H1 (cell line): ENCODE data around the gene PPFIBP2.

Experiments used
- EZH2 ChIP-seq: fragments of 200-600 bp; sonication (generic); IDR thresholded peaks from 2 replicates; pipeline ENCODE4 v1.7.1; 2012; ENCODE audit warnings: low read depth, mild to moderate bottlenecking, moderate library complexity, low read length, inconsistent platforms; ENCODE audit not compliant: severe bottlenecking
- JUN ChIP-seq: IDR thresholded peaks from 2 replicates; pipeline ENCODE4 v1.6.1; 2011; ENCODE audit warnings: low read depth, mild to moderate bottlenecking, improper control_type of control experiment, low read length
- POLR2A ChIP-seq, 2 experiments: IDR thresholded peaks; 1 replicate in 1 of 2; 2 replicates in 1 of 2; pipeline ENCODE4 v1.6.1; 2011; ENCODE audit warnings: low read depth in 2 of 2, low read length in 2 of 2, mild to moderate bottlenecking in 2 of 2; ENCODE audit errors: control extremely low read depth in 1 of 2
- RAD21 ChIP-seq, 2 experiments: IDR thresholded peaks in 1 of 2; conservative IDR thresholded peaks in 1 of 2; 2 replicates each; pipeline ENCODE4 v1.6.1; 2011; ENCODE audit warnings: low read depth in 2 of 2, low read length in 2 of 2, improper control_type of control experiment in 1 of 2, inconsistent platforms in 1 of 2, mild to moderate bottlenecking in 1 of 2, moderate library complexity in 1 of 2
- RNF2 ChIP-seq: fragments of 200-900, 300-1000 bp; sonication (generic); IDR thresholded peaks from 2 replicates; pipeline ENCODE4 v1.7.1; 2016; ENCODE audit warnings: borderline replicate concordance, low read depth, mild to moderate bottlenecking, antibody characterized with exemption, low read length; ENCODE audit not compliant: poor library complexity, severe bottlenecking; ENCODE audit errors: missing control alignments
- SUZ12 ChIP-seq: fragments of 200-600 bp; sonication (generic); IDR thresholded peaks from 2 replicates; pipeline ENCODE4 v1.6.1; 2012; ENCODE audit warnings: mild to moderate bottlenecking, inconsistent platforms, low read length, moderate library complexity, mixed read lengths
- TAF1 ChIP-seq: IDR thresholded peaks from 2 replicates; pipeline ENCODE4 v1.6.1; 2011; ENCODE audit warnings: mild to moderate bottlenecking, low read depth, low read length
- TEAD4 ChIP-seq: IDR thresholded peaks from 2 replicates; pipeline ENCODE4 v1.6.1; 2012; ENCODE audit warnings: low read depth, low read length, inconsistent platforms, mixed read lengths
- TF ChIP-seq, protein P1 (sequence below): IDR thresholded peaks from 2 replicates; pipeline ENCODE4 v1.6.1; 2011; ENCODE audit warnings: low read length, improper control_type of control experiment
- TF ChIP-seq, protein P2 (sequence below), 3 experiments: IDR thresholded peaks; 1 replicate in 2 of 3; 2 replicates in 1 of 3; pipeline versions ENCODE4 v1.5.1 to v1.6.1; 2011; ENCODE audit warnings: low read length in 3 of 3, mild to moderate bottlenecking in 3 of 3, inconsistent platforms in 2 of 3, low read depth in 1 of 3, moderate library complexity in 1 of 3; ENCODE audit not compliant: insufficient read depth in 1 of 3; ENCODE audit errors: control extremely low read depth in 1 of 3
- TF ChIP-seq, protein P3 (sequence below): IDR thresholded peaks from 2 replicates; pipeline ENCODE4 v1.6.1; 2012; ENCODE audit warnings: inconsistent platforms

DNA sequence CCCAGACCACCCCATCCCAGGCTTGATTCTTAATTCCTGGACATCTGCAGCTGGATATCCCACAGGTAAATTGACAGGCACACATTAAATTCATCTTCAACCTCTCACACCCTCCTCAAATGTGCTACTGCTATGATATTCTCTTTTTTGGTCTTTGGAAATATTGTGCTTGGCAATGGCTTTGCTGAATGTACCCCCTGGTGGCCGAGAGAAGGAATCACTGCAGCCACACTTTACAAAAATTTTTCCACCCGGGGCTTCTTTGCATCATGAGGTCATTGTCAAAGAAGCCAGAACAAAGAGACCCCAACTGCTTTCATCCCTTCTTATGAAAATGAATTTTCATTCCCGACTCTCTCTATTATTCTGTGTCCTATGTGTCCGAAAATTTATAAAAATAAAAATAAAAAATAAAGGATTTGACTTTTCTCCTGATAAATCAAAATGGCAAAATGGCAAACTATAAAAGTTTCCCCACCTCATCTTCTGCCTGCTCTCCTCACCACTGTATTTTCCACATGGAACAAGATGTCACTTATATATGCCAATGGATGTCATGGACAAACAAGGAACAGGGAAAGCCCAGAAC is 174.5 kb downstream of the PPFIBP2 start:
- TF ChIP-seq POLR2A (IDR thresholded peaks at IDR 0.05; ENCODE audit: control extremely low read depth in 1 of 2, low read depth in 2 of 2, low read length in 2 of 2) (no peak), JUN (no peak), EZH2 (no peak), RAD21 (IDR thresholded peaks at IDR 0.05 in 1 of 2, conservative IDR thresholded peaks at IDR 0.05 in 1 of 2; ENCODE audit: low read depth in 2 of 2, low read length in 2 of 2) (peak; percentile 61 to 67), TEAD4 (no peak), SUZ12 (no peak), TAF1 (no peak), RNF2 (no peak)
- TF ChIP-seq, protein P1, sequence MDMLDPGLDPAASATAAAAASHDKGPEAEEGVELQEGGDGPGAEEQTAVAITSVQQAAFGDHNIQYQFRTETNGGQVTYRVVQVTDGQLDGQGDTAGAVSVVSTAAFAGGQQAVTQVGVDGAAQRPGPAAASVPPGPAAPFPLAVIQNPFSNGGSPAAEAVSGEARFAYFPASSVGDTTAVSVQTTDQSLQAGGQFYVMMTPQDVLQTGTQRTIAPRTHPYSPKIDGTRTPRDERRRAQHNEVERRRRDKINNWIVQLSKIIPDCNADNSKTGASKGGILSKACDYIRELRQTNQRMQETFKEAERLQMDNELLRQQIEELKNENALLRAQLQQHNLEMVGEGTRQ, result no peak
- TF ChIP-seq, protein P2, sequence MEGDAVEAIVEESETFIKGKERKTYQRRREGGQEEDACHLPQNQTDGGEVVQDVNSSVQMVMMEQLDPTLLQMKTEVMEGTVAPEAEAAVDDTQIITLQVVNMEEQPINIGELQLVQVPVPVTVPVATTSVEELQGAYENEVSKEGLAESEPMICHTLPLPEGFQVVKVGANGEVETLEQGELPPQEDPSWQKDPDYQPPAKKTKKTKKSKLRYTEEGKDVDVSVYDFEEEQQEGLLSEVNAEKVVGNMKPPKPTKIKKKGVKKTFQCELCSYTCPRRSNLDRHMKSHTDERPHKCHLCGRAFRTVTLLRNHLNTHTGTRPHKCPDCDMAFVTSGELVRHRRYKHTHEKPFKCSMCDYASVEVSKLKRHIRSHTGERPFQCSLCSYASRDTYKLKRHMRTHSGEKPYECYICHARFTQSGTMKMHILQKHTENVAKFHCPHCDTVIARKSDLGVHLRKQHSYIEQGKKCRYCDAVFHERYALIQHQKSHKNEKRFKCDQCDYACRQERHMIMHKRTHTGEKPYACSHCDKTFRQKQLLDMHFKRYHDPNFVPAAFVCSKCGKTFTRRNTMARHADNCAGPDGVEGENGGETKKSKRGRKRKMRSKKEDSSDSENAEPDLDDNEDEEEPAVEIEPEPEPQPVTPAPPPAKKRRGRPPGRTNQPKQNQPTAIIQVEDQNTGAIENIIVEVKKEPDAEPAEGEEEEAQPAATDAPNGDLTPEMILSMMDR (IDR thresholded peaks at IDR 0.05; ENCODE audit: control extremely low read depth in 1 of 3, insufficient read depth in 1 of 3, low read depth in 1 of 3, low read length in 3 of 3), result peak; percentile 26 to 63 (median 60)
- TF ChIP-seq, protein P3, sequence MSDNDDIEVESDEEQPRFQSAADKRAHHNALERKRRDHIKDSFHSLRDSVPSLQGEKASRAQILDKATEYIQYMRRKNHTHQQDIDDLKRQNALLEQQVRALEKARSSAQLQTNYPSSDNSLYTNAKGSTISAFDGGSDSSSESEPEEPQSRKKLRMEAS, result no peak
